H9 (cell line): ENCODE results near the gene MYO1F. TPM values are rescaled to one million over a fixed set of nuclear protein-coding genes. Genes with fewer than 3 reads are reported as not detected.

ENCODE experiments used
- DNase-seq: peaks from one replicate; pipeline ENCODE4 v3.0.0-alpha.2; 2017
- H2AFZ ChIP-seq: one replicate; pipeline ENCODE4 v1.6.1; 2013; ENCODE audit warnings: mild to moderate bottlenecking, low read length, control low read depth, moderate library complexity
- H2AK5ac ChIP-seq: 2 replicates; pipeline ENCODE4 v1.6.1; 2013; ENCODE audit warnings: low read length, control low read depth, mixed read lengths; ENCODE audit not compliant: insufficient read length
- H2BK120ac ChIP-seq: one replicate; pipeline ENCODE4 v1.6.1; 2013; ENCODE audit warnings: low read depth, mild to moderate bottlenecking, low read length, control low read depth, inconsistent platforms; ENCODE audit not compliant: poor library complexity, severe bottlenecking
- H2BK12ac ChIP-seq: 2 replicates; pipeline ENCODE4 v1.6.1; 2013; ENCODE audit warnings: low read length, control low read depth, mixed read lengths, low read depth; ENCODE audit not compliant: insufficient read length
- H2BK15ac ChIP-seq: 2 replicates; pipeline ENCODE4 v1.6.1; 2013; ENCODE audit warnings: low read depth, low read length, control low read depth
- H2BK20ac ChIP-seq: one replicate; pipeline ENCODE4 v1.6.1; 2013; ENCODE audit warnings: low read depth, mild to moderate bottlenecking, low read length, control low read depth, inconsistent platforms; ENCODE audit not compliant: poor library complexity, severe bottlenecking
- H2BK5ac ChIP-seq: 2 replicates; pipeline ENCODE4 v1.6.1; 2013; ENCODE audit warnings: low read length, control low read depth, mixed read lengths; ENCODE audit not compliant: insufficient read length
- H3K14ac ChIP-seq: 2 replicates; pipeline ENCODE4 v1.6.1; 2013; ENCODE audit warnings: low read length, control low read depth; ENCODE audit not compliant: insufficient read depth
- H3K18ac ChIP-seq: 2 replicates; pipeline ENCODE4 v1.6.1; 2013; ENCODE audit warnings: low read depth, mild to moderate bottlenecking, mixed read lengths, low read length, control low read depth; ENCODE audit not compliant: insufficient read length
- H3K23ac ChIP-seq: 2 replicates; pipeline ENCODE4 v1.6.1; 2013; ENCODE audit warnings: low read length, control low read depth, mixed read lengths, low read depth; ENCODE audit not compliant: insufficient read length
- H3K23me2 ChIP-seq: 2 replicates; pipeline ENCODE4 v1.6.1; 2013; ENCODE audit warnings: low read depth, mild to moderate bottlenecking, mixed read lengths, low read length, control low read depth; ENCODE audit not compliant: insufficient read length, poor library complexity, severe bottlenecking
- H3K27ac ChIP-seq: 2 replicates; pipeline ENCODE4 v1.5.1; 2013; ENCODE audit warnings: low read length, control low read depth, mixed read lengths, low read depth; ENCODE audit not compliant: insufficient read length
- H3K27me3 ChIP-seq: 2 replicates; pipeline ENCODE4 v1.6.1; 2013; ENCODE audit warnings: low read length, control low read depth, inconsistent platforms; ENCODE audit not compliant: insufficient read depth
- H3K4ac ChIP-seq: 2 replicates; pipeline ENCODE4 v1.6.1; 2013; ENCODE audit warnings: low read depth, mild to moderate bottlenecking, control low read depth, inconsistent platforms, low read length, moderate library complexity
- H3K4me1 ChIP-seq: 2 replicates; pipeline ENCODE4 v1.6.1; 2013; ENCODE audit warnings: low read length, control low read depth, inconsistent platforms; ENCODE audit not compliant: insufficient read depth
- H3K4me2 ChIP-seq: 2 replicates; pipeline ENCODE4 v1.6.1; 2013; ENCODE audit warnings: low read length, control low read depth, mixed read lengths; ENCODE audit not compliant: insufficient read length, insufficient read depth
- H3K56ac ChIP-seq: 2 replicates; pipeline ENCODE4 v1.6.1; 2013; ENCODE audit warnings: low read depth, mild to moderate bottlenecking, mixed read lengths, low read length, control low read depth; ENCODE audit not compliant: insufficient read length
- H3K79me1 ChIP-seq: 2 replicates; pipeline ENCODE4 v1.6.1; 2013; ENCODE audit warnings: low read depth, mild to moderate bottlenecking, moderate library complexity, low read length, control low read depth, inconsistent platforms; ENCODE audit not compliant: insufficient read depth, poor library complexity, severe bottlenecking
- H3K79me2 ChIP-seq: 2 replicates; pipeline ENCODE4 v1.6.1; 2013; ENCODE audit warnings: low read length, control low read depth, inconsistent platforms; ENCODE audit not compliant: insufficient read depth
- H3K9ac ChIP-seq: 2 replicates; pipeline ENCODE4 v1.6.1; 2013; ENCODE audit warnings: low read length, control low read depth, mixed read lengths; ENCODE audit not compliant: insufficient read length; ENCODE audit errors: extremely low read depth
- H3K9me3 ChIP-seq: one replicate; pipeline ENCODE4 v1.6.1; 2013; ENCODE audit warnings: low read depth, low read length, inconsistent platforms; ENCODE audit not compliant: control insufficient read depth
- H3T11ph ChIP-seq: one replicate; pipeline ENCODE4 v1.6.1; 2013; ENCODE audit warnings: mild to moderate bottlenecking, low read length, control low read depth, inconsistent platforms
- H4K20me1 ChIP-seq: one replicate; pipeline ENCODE4 v1.6.1; 2013; ENCODE audit not compliant: control insufficient read depth, insufficient read length, insufficient read depth
- H4K5ac ChIP-seq: 2 replicates; pipeline ENCODE4 v1.6.1; 2013; ENCODE audit warnings: low read depth, mild to moderate bottlenecking, mixed read lengths, low read length, control low read depth; ENCODE audit not compliant: insufficient read length
- H4K8ac ChIP-seq: replicated peaks from 2 replicates; pipeline ENCODE4 v1.6.1; 2013; ENCODE audit warnings: low read length, control low read depth, mixed read lengths, low read depth; ENCODE audit not compliant: insufficient read length
- H4K91ac ChIP-seq: 2 replicates; pipeline ENCODE4 v1.6.1; 2013; ENCODE audit warnings: low read depth, mild to moderate bottlenecking, moderate library complexity, mixed read lengths, low read length, control low read depth; ENCODE audit not compliant: insufficient read length
- H3K27ac Mint-ChIP-seq, 3 experiments: 2 replicates in 2 of 3; 3 replicates in 1 of 3; pipeline ENCODE4 v1.8.0; 2020 to 2021; ENCODE audit warnings: mixed read lengths in 3 of 3, mild to moderate bottlenecking in 1 of 3, moderate library complexity in 1 of 3
- H3K27me3 Mint-ChIP-seq: 2 replicates; pipeline ENCODE4 v1.8.0; 2021; ENCODE audit warnings: low read depth, mild to moderate bottlenecking, moderate library complexity, mixed read lengths
- H3K36me3 Mint-ChIP-seq, 3 experiments: 2 replicates in 2 of 3; 3 replicates in 1 of 3; pipeline ENCODE4 v1.8.0; 2020 to 2021; ENCODE audit warnings: low read depth in 3 of 3, mixed read lengths in 3 of 3; ENCODE audit not compliant: insufficient read depth in 1 of 3
- H3K4me1 Mint-ChIP-seq, 2 experiments: 2 replicates each; pipeline ENCODE4 v1.8.0; 2020; ENCODE audit warnings: mixed read lengths in 2 of 2
- H3K4me3 Mint-ChIP-seq, 2 experiments: 2 replicates in 1 of 2; 3 replicates in 1 of 2; pipeline ENCODE4 v1.8.0; 2020 to 2021; ENCODE audit warnings: mild to moderate bottlenecking in 2 of 2, mixed read lengths in 2 of 2, moderate library complexity in 1 of 2
- H3K9me3 Mint-ChIP-seq, 2 experiments: 2 replicates in 1 of 2; 3 replicates in 1 of 2; pipeline ENCODE4 v1.8.0; 2020; ENCODE audit warnings: mild to moderate bottlenecking in 2 of 2, mixed read lengths in 2 of 2, moderate library complexity in 1 of 2
- CTCF ChIP-seq: fragments of 200-600 bp; sonication (generic); conservative IDR thresholded peaks from 3 replicates; pipeline ENCODE4 v1.8.0; 2021; ENCODE audit warnings: antibody characterized with exemption, mild to moderate bottlenecking
- WGBS: extraction: QIAGEN DNeasy Blood & Tissue Kit; methylation state at CpG from one replicate; pipeline ENCODE4 v1.1.7; 2013; ENCODE audit warnings: missing lambda C conversion rate, low lambda C conversion rate, mixed read lengths; ENCODE audit not compliant: insufficient read length; ENCODE audit errors: extremely low coverage; 5-methylcytosine and 5-hydroxymethylcytosine counted together
- total RNA-seq: library from RNA; stranded (reverse); gene quantifications from 2 replicates; pipeline ENCODE4 v1.2.1, GENCODE V29; 2021

MYO1F gene
- total RNA-seq, 1 experiment from 2014 or later, result 1.0 TPM

- H2BK5ac ChIP-seq, result no peak overlapping the region
- H3K4me2 ChIP-seq, result no peak overlapping the region
- no peak overlapping the region for H3K14ac ChIP-seq
- Mint-ChIP-seq H3K9me3 (no peaks in the 10 kb centered on the region; a peak in 1 of 5 replicates), H3K4me3 (peak overlapping the region in 1 of 2 experiments; percentile 58; a peak in 1 of 5 replicates), H3K4me1 (peaks cover 28 to 41% of the 10 kb centered on the region in 2 experiments), H3K27ac (0 out of 7 replicates have a peak overlapping the region, but pooled peaks of 1 of the 3 experiments have one; percentile 22), H3K36me3 (peaks cover 1 to 6% (median 4%) of the 10 kb centered on the region in 3 experiments; a peak in 6 of 7 replicates), H3K27me3 (no peaks in the 10 kb centered on the region; the same call in none of the 2 replicates)
- no peak overlapping the region for H3K9ac ChIP-seq
- H4K20me1 ChIP-seq, result no peaks in the 10 kb centered on the region
- H2BK20ac ChIP-seq, result no peak overlapping the region
- peaks cover 6% of the 10 kb centered on the region for H3K4me1 ChIP-seq
- WGBS, result no CpG with 5 or more reads among the region's 5 CpGs
- H3K18ac ChIP-seq, result no peak overlapping the region
- H3K27ac ChIP-seq, result no peak overlapping the region
- no peaks in the 10 kb centered on the region for H3K79me1 ChIP-seq
- H3K23ac ChIP-seq, result no peak overlapping the region
- DNase-seq, result no peak
- H2AFZ ChIP-seq, result no peak overlapping the region
- H3K79me2 ChIP-seq, result no peaks in the 10 kb centered on the region
- H3K23me2 ChIP-seq, result peaks cover 8% of the 10 kb centered on the region
- no peak overlapping the region for H2BK120ac ChIP-seq
- no peak overlapping the region for H4K5ac ChIP-seq
- no peaks in the 10 kb centered on the region for H3K27me3 ChIP-seq
- H3K4ac ChIP-seq, result no peak overlapping the region
- no peak overlapping the region for H3T11ph ChIP-seq
- no peak overlapping the region for H3K56ac ChIP-seq
- H2AK5ac ChIP-seq, result no peak overlapping the region
- no peak overlapping the region for H4K8ac ChIP-seq
- H3K9me3 ChIP-seq, result no peaks in the 10 kb centered on the region
- no peak overlapping the region for H2BK15ac ChIP-seq
- no peak overlapping the region for H2BK12ac ChIP-seq
- TF ChIP-seq CTCF, result no peak
- no peak overlapping the region for H4K91ac ChIP-seq
These were observed 35.5 kb upstream of the MYO1F start for GRCh38 chr19:8612807-8613171.
